B cell (primary cell): ENCODE measurements around the gene BNIP3. TPM values are rescaled to one million over a fixed set of nuclear protein-coding genes. Genes with fewer than 3 reads are reported as not detected.

Experiments used
- ATAC-seq: fragments of 200-7000 bp; cut with Tn5 transposase; one replicate; pipeline ENCODE4 v1.10.0; 2021; ENCODE audit warnings: low read depth, mild to moderate bottlenecking, moderate number of reproducible peaks, moderate library complexity
- CTCF ChIA-PET: fragments of 350-600 bp; sonication (Branson Sonifier 250); formaldehyde crosslinking; loops from one replicate; lab custom pipeline; 2021; ENCODE audit warnings: antibody characterized with exemption, inconsistent platforms; lab: Charles Lee
- POLR2A ChIA-PET: fragments of 350-600 bp; sonication (Branson Sonifier 250); formaldehyde crosslinking; loops from one replicate; lab custom pipeline; 2021; ENCODE audit warnings: antibody characterized with exemption; lab: Charles Lee
- DNase-seq: peaks from one replicate; pipeline ENCODE4 v3.0.0; 2013
- H2AFZ ChIP-seq: 2 replicates; pipeline ENCODE4 v1.6.1; 2012; ENCODE audit warnings: mild to moderate bottlenecking, low read depth, low read length; ENCODE audit not compliant: insufficient read depth, poor library complexity, severe bottlenecking
- H3K27ac ChIP-seq, 2 donors: 1 replicate in 1 of 2; 2 replicates in 1 of 2; pipeline ENCODE4 v1.5.1; 2012 to 2013; ENCODE audit warnings: low read length in 2 of 2, mild to moderate bottlenecking in 2 of 2, moderate library complexity in 1 of 2
- H3K27me3 ChIP-seq, 4 experiments: fragments of 200-600 bp in 1 of 4; sonication (generic) in 1 of 4; replicated peaks in 1 of 4; 1 replicate in 2 of 4; 2 replicates in 2 of 4; pipeline versions ENCODE4 v1.6.1 to v1.7.0; 2013 to 2016; ENCODE audit warnings: low read length in 3 of 4, mild to moderate bottlenecking in 2 of 4, mixed read lengths in 1 of 4, moderate library complexity in 1 of 4; ENCODE audit not compliant: insufficient read depth in 4 of 4, control insufficient read depth in 3 of 4; ENCODE audit errors: control extremely low read depth in 1 of 4
- H3K36me3 ChIP-seq, 2 experiments: replicated peaks in 1 of 2; 1 replicate in 1 of 2; 2 replicates in 1 of 2; pipeline versions ENCODE4 v1.6.1 to v1.7.1; 2013; ENCODE audit warnings: low read length in 1 of 2; ENCODE audit not compliant: insufficient read depth in 2 of 2, control insufficient read depth in 1 of 2; ENCODE audit errors: control extremely low read depth in 1 of 2, extremely low read depth in 1 of 2
- H3K4me1 ChIP-seq, 2 donors: fragments of 200-600 bp in 1 of 2; sonication (generic) in 1 of 2; 1 replicate in 1 of 2; 2 replicates in 1 of 2; pipeline versions ENCODE4 v1.5.1 to v1.6.1; 2013 to 2017; ENCODE audit warnings: low read length in 2 of 2; ENCODE audit not compliant: control insufficient read depth in 2 of 2, insufficient read depth in 2 of 2
- H3K4me2 ChIP-seq: replicated peaks from 2 replicates; pipeline ENCODE3; 2012; ENCODE audit warnings: mild to moderate bottlenecking, low read depth, low read length; ENCODE audit not compliant: poor library complexity, severe bottlenecking
- H3K4me3 ChIP-seq, 5 experiments: fragments of 200-600 bp in 1 of 5; sonication (generic) in 1 of 5; 1 replicate in 3 of 5; 2 replicates in 2 of 5; pipeline versions ENCODE4 v1.5.1 to v1.7.0; 2011 to 2016; ENCODE audit warnings: low read length in 4 of 5, mild to moderate bottlenecking in 4 of 5, low read depth in 2 of 5, control low read depth in 1 of 5, moderate library complexity in 1 of 5; ENCODE audit not compliant: insufficient read depth in 1 of 5; ENCODE audit errors: control extremely low read depth in 1 of 5, extremely low read depth in 1 of 5
- H3K79me2 ChIP-seq: fragments of 200-600 bp; sonication (generic); one replicate; pipeline ENCODE4 v1.6.0; 2016; ENCODE audit warnings: low read length; ENCODE audit not compliant: control insufficient read depth, insufficient read depth
- H3K9ac ChIP-seq: fragments of 200-600 bp; sonication (generic); 2 replicates; pipeline ENCODE4 v1.6.1; 2017; ENCODE audit warnings: mild to moderate bottlenecking, low read length, moderate library complexity
- H3K9me3 ChIP-seq, 3 donors: one replicate each; pipeline versions ENCODE4 v1.6.1 to v1.7.1; 2013; ENCODE audit warnings: low read length in 2 of 3; ENCODE audit not compliant: control insufficient read depth in 2 of 3, insufficient read depth in 1 of 3; ENCODE audit errors: control extremely low read depth in 1 of 3
- H4K20me1 ChIP-seq: 2 replicates; pipeline ENCODE4 v1.6.0; 2012; ENCODE audit warnings: mild to moderate bottlenecking, low read length; ENCODE audit not compliant: insufficient read depth, control insufficient read depth, poor library complexity, severe bottlenecking
- H3K27ac Mint-ChIP-seq: one replicate; pipeline ENCODE4 v1.8.0; 2021; ENCODE audit warnings: mixed read lengths
- H3K27me3 Mint-ChIP-seq: one replicate; pipeline ENCODE4 v1.8.0; 2021; ENCODE audit warnings: mixed read lengths
- H3K4me1 Mint-ChIP-seq: one replicate; pipeline ENCODE4 v1.8.0; 2021; ENCODE audit warnings: mixed read lengths
- H3K4me3 Mint-ChIP-seq: one replicate; pipeline ENCODE4 v1.8.0; 2021; ENCODE audit warnings: mixed read lengths
- H3K9me3 Mint-ChIP-seq: one replicate; pipeline ENCODE4 v1.8.0; 2022; ENCODE audit warnings: mixed read lengths; ENCODE audit not compliant: insufficient read depth
- EZH2 ChIP-seq: IDR thresholded peaks from 2 replicates; pipeline ENCODE4 v1.6.1; 2012; ENCODE audit warnings: borderline replicate concordance, low read depth, mild to moderate bottlenecking, moderate library complexity, low read length; ENCODE audit not compliant: insufficient read depth, poor library complexity, severe bottlenecking
- WGBS: methylation state at CpG from one replicate; pipeline ENCODE4 v1.1.5; 2013; ENCODE audit warnings: missing lambda C conversion rate; ENCODE audit not compliant: insufficient coverage; 5-methylcytosine and 5-hydroxymethylcytosine counted together
- intact Hi-C: fragments of 100-400 bp; cut with micrococcal nuclease; formaldehyde crosslinking; loops from one replicate; pipeline ENCODE4 v1.10.0; 2022
- polyA plus RNA-seq: library from polyadenylated mRNA; depleted of rRNA; stranded (reverse); fragments of >200 nt; gene quantifications from 2 replicates; pipeline ENCODE4 v1.2.3, GENCODE V29; 2012
- total RNA-seq, 2 donors: library from RNA; stranded (reverse); fragments of 120-200 nt in 1 of 2; gene quantifications; 1 replicate in 1 of 2; 2 replicates in 1 of 2; pipeline versions ENCODE4 v1.2.3 to v1.2.4, GENCODE V29; 2013 to 2022
- TF ChIP-seq, protein P1 (sequence below): fragments of 200-600 bp; IDR thresholded peaks from one replicate; pipeline ENCODE4 v1.8.0; 2022; ENCODE audit warnings: antibody characterized with exemption, mild to moderate bottlenecking

Gene BNIP3
- total and polyA plus RNA-seq, 2 donors (not counting 1 experiment from before 2014, with no cell fraction given), result 7.1 to 10.9 TPM

DNA sequence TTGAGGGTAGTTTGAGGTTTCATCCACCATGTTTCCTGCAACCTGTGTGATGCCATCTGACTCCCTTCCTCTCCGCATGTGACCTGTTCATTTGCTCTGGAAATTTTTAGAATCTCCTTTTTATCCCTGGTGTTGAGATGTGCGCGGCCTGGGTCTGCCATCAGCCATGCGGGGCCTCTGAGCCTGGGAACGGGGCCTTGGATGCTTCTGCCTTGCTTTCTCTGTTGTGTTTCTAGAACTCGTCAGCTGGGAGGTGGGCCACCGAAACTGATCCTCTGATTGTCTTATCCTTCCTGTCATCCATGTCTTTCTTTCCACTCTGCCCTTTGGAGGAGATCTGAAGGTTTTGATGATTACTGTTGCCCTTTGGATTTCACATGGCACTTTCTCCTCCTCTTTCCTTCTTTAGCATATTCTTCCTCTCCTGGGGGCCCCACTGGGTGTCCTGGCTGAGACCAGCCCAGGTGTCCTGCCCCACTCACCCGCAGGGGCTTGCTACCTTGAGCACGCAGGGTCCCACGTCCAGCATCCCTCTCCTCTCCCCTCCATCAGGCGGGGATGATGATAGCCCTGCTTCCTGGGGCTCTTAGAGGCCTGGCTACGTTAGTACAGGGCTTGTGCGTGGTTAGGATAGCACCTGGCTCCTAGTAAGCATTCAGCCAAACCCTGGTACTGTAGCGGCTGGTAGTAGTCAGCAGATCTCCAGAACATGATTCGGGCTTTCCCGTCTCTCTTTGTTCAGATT lies 51.0 kb downstream of the BNIP3 start:
- Histone ChIP-seq H3K4me3 (no peak overlapping the region), H3K4me2 (no peak overlapping the region), H3K79me2 (peaks cover 88% of the 10 kb centered on the region), H2AFZ (no peak overlapping the region), H3K9ac (no peak overlapping the region), H4K20me1 (peaks cover 91% of the 10 kb centered on the region), H3K36me3 (peaks cover 0 to 18% of the 10 kb centered on the region in 2 experiments), H3K9me3 (peaks cover 0 to 12% (median 0%) of the 10 kb centered on the region in 3 donors), H3K27ac (no peak overlapping the region), H3K4me1 (peaks cover 19 to 24% of the 10 kb centered on the region in 2 donors), H3K27me3 (no peaks in the 10 kb centered on the region)
- H3K27ac Mint-ChIP-seq, result peak overlapping the region; percentile 6
- H3K9me3 Mint-ChIP-seq, result no peaks in the 10 kb centered on the region
- no peak for ATAC-seq
- TF ChIP-seq, protein P1, sequence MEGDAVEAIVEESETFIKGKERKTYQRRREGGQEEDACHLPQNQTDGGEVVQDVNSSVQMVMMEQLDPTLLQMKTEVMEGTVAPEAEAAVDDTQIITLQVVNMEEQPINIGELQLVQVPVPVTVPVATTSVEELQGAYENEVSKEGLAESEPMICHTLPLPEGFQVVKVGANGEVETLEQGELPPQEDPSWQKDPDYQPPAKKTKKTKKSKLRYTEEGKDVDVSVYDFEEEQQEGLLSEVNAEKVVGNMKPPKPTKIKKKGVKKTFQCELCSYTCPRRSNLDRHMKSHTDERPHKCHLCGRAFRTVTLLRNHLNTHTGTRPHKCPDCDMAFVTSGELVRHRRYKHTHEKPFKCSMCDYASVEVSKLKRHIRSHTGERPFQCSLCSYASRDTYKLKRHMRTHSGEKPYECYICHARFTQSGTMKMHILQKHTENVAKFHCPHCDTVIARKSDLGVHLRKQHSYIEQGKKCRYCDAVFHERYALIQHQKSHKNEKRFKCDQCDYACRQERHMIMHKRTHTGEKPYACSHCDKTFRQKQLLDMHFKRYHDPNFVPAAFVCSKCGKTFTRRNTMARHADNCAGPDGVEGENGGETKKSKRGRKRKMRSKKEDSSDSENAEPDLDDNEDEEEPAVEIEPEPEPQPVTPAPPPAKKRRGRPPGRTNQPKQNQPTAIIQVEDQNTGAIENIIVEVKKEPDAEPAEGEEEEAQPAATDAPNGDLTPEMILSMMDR, result no peak
- TF ChIP-seq EZH2, result no peak
- peaks cover 54% of the 10 kb centered on the region for H3K4me1 Mint-ChIP-seq
- no peak for DNase-seq
- ChIA-PET CTCF (no interaction called here), POLR2A (no interaction called here)
- H3K27me3 Mint-ChIP-seq, result no peaks in the 10 kb centered on the region
- WGBS, result 95% methylated on average over 11 of the region's 16 CpGs
- no peak overlapping the region for H3K4me3 Mint-ChIP-seq
- intact Hi-C loops, result no loop called here

DNA sequence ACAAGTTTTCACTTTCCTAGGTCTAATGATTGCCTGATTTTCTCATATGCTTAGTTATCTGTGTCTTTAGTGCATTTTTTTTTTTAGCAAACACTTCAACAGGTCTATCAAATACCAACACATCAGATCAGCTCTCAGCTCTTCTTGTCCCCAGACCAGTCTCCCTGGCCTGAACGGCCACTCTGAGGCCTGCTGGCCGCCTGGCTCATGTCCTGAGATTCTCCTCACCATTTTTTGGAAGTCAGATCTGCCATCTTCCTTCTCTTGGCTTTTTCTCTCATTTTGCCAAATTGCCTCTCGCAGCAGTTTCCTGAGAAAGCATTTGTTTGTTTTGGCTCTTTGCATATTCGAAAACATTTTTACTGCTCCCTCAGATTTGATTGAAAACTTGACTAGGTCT lies 51.6 kb downstream of the BNIP3 start:
- ATAC-seq (no peak), DNase-seq (no peak)
- Mint-ChIP-seq H3K9me3 (peaks cover 1% of the 10 kb centered on the region), H3K27me3 (no peaks in the 10 kb centered on the region), H3K27ac (peak overlapping the region; percentile 2), H3K4me3 (no peak overlapping the region), H3K4me1 (peaks cover 60% of the 10 kb centered on the region)
- Histone ChIP-seq H3K9me3 (peaks cover 0 to 15% (median 6%) of the 10 kb centered on the region in 3 donors), H3K79me2 (peaks cover 92% of the 10 kb centered on the region), H3K4me1 (peaks cover 19 to 24% of the 10 kb centered on the region in 2 donors), H2AFZ (no peak overlapping the region), H4K20me1 (peaks cover 97% of the 10 kb centered on the region), H3K27me3 (no peaks in the 10 kb centered on the region), H3K9ac (no peak overlapping the region), H3K4me3 (no peak overlapping the region), H3K36me3 (peaks cover 0 to 13% of the 10 kb centered on the region in 2 experiments), H3K27ac (no peak overlapping the region), H3K4me2 (no peak overlapping the region)
- intact Hi-C loops, result no loop called here
- TF ChIP-seq, protein P1, result no peak
- ChIA-PET CTCF (no interaction called here), POLR2A (no interaction called here)
- 97% methylated on average over 2 of the region's 4 CpGs for WGBS
